T-helper 1 cell (primary cell): ENCODE data around the gene PAWR.
"Not testable (repeated sequence)": the region's sequence is repeated elsewhere in the genome, so short reads cannot be mapped to it uniquely, and the experiment has no call there.

Source experiments
- DNase-seq, 5 donors: peaks; one replicate each; pipeline ENCODE4 v3.0.0-alpha.2; 2012 to 2020

The PAWR gene

GRCh38 chr12:79685068-79685467 is 5.7 kb downstream of the PAWR start:
- no peak for DNase-seq

GRCh38 chr12:79684338-79684737 is 6.4 kb downstream of the PAWR start:
- not testable (repeated sequence) for DNase-seq

- no peak for DNase-seq
Measured at GRCh38 chr12:79682593-79682992, 8.2 kb downstream of the PAWR start.

GRCh38 chr12:79681008-79681590 is 9.7 kb downstream of the PAWR start:
- DNase-seq = no peak

GRCh38 chr12:79680051-79680450 is 10.7 kb downstream of the PAWR start:
- no peak for DNase-seq

- no peak for DNase-seq
Measured at GRCh38 chr12:79678306-79678705, 12.5 kb downstream of the PAWR start.

- no peak for DNase-seq
Measured at GRCh38 chr12:79677672-79678071, 13.1 kb downstream of the PAWR start.

GRCh38 chr12:79676579-79676978 is 14.2 kb downstream of the PAWR start:
- no peak for DNase-seq

- no peak for DNase-seq
Measured at GRCh38 chr12:79674629-79675028, 16.1 kb downstream of the PAWR start.

GRCh38 chr12:79673354-79673753 is 17.4 kb downstream of the PAWR start:
- no peak for DNase-seq

GRCh38 chr12:79668113-79668512 is 22.7 kb downstream of the PAWR start:
- no peak for DNase-seq

- no peak for DNase-seq
Measured at GRCh38 chr12:79665212-79665887, 25.4 kb downstream of the PAWR start.

GRCh38 chr12:79664518-79664917 is 26.2 kb downstream of the PAWR start:
- no peak for DNase-seq

- DNase-seq = no peak
Measured at GRCh38 chr12:79662046-79662811, 28.5 kb downstream of the PAWR start.

GRCh38 chr12:79661629-79662028 is 29.1 kb downstream of the PAWR start:
- DNase-seq = no peak

- DNase-seq = no peak
Measured at GRCh38 chr12:79659961-79660431, 30.8 kb downstream of the PAWR start.

- no peak for DNase-seq
Measured at GRCh38 chr12:79658221-79658620, 32.5 kb downstream of the PAWR start.

- no peak for DNase-seq
Measured at GRCh38 chr12:79657136-79657535, 33.6 kb downstream of the PAWR start.

GRCh38 chr12:79655036-79655435 is 35.7 kb downstream of the PAWR start:
- DNase-seq = no peak

- DNase-seq = no peak
Measured at GRCh38 chr12:79652521-79652920, 38.2 kb downstream of the PAWR start.

GRCh38 chr12:79650440-79650839 is 40.3 kb downstream of the PAWR start:
- no peak for DNase-seq

- DNase-seq = no peak
Measured at GRCh38 chr12:79648881-79649280, 41.9 kb downstream of the PAWR start.

GRCh38 chr12:79646843-79647242 is 43.9 kb downstream of the PAWR start:
- DNase-seq = not testable (repeated sequence)

GRCh38 chr12:79645235-79645630 is 45.5 kb downstream of the PAWR start:
- DNase-seq = no peak
